DMS53 (cell line): ENCODE data around the gene PSMA1.
"Not testable (repeated sequence)": the region's sequence is repeated elsewhere in the genome, so short reads cannot be mapped to it uniquely, and the experiment has no call there.

Experiments used
- DNase-seq: peaks from one replicate; lab custom pipeline; 2025; lab: John Stamatoyannopoulos, UW

The PSMA1 gene

GRCh38 chr11:14519917-14520746 lies at the start of gene PSMA1:
TSS of gene PSMA1 (minus strand) at chr11:14520386. CDS start at chr11:14520299, 87 bp downstream.
- DNase-seq, result peak; percentile 98

DNA sequence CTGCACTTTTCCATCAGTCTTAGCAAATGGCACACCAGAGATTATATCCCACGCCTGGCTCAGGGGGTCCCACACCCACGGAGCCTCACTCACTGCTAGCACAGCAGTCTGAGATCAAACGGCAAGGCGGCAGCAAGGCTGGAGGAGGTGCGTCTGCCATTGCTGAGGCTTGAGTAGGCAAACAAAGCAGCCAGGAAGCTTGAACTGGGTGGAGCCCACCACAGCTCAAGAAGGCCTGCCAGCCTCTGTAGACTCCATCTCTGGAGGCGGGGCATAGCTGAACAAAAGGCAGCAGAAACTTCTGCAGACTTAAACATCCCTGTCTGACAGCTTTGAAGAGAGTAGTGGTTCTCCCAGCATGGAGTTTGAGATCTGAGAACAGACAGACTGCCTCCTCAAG lies 49.3 kb upstream of the PSMA1 start:
- DNase-seq, result not testable (repeated sequence)

DNA sequence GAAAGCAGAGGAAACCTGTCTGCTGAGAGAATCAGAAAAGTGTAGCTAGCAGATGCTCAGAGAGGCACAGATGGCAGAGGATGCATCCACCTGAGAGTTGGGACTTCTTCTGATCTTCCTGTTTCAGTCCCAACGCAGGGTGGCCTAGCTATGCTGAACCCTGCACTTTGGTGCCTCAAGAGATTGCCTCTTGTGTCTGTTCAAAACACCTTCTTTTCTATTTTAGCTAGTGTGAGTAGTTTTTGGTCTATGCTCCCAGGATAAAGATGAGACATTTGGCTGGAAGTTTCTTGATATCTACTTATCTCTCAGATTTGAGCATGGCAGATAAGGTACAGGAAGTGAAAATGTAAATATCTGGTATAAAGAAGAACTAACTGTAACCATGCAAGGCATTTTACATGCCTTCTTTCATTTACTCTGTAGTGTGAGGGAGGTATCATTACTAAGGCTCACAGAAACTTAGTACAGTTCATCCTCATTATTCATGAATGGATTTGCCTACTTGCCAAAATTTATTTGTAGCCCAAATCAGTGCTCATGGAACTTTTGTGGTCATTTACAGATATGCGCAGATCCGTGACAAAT lies 47.0 kb upstream of the PSMA1 start:
- no peak for DNase-seq

DNA sequence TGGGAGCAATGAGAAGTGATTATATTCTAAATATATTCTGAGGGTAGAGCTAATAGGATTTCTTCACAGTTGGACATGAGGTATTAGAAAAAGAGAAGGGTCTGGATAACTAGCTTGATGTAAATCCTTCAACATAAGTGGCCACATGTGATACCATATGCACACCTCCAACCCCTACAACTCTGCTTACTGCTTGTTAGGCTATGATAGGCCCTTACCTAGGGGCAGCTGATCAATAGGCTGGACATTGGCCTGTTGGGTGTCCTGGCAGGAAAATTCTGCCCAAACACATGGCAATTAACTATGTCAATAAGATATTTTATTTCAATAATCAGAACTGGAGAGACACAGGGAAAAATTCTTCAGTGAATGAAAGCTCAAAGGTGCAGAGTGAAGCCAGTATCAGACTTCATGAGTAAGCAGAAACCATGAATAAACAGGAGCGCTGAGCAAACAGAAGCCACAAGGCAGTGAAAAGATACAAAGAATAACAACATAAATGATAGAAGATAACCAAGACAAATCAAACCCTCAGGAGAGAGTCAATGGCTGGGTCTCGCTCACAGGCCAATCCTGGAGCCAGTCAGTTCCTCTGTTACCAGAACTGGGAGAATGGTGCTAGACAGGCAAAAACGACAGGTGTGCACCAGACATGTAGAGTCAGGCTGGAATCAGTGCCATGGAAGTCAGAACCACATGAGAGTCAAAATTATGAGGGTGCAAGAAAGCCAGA lies 46.3 kb upstream of the PSMA1 start:
- DNase-seq, result peak; percentile 44

DNA sequence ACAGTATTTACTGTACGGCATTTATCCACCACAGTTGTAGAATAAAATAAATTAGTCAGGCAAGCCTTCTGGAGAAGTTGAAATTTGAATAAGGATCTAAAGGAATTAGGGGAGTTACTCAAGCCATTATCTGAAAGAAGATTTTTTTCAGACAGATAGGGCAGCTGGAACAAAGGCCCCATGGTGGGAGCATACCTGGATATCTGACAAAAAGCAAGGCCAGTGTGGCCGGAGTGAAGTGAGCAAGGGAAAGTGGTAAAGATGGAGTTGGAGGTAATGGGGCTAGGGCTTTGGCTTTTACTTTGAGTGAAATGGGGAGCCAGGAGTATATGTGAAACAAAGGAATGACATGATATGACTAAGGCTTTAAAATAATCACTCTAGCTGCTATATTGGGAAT lies 45.7 kb upstream of the PSMA1 start:
- DNase-seq, result no peak

- DNase-seq, result no peak
Observed at GRCh38 chr11:14555818-14556217, 35.6 kb upstream of the PSMA1 start.

GRCh38 chr11:14554959-14555358 lies 34.8 kb upstream of the PSMA1 start:
- no peak for DNase-seq

DNA sequence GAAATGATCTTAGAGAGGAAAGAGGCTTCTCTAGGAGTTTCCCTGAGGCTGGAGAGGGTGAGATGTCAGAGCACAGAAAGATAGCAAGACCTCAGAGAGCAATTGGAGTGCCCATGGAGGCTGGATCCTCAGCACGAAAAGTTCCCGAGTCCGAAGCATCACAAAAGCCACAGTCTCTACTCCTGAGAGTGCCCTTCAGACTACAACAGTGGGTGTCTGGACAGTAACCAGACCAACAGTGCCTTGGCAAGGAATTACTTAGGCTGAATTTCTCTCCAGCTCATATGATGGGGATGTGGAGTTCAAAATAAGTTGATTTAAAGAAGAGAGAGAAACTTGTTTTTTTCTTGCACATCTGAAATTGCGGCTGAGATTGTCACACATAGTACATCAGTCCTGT lies 31.9 kb upstream of the PSMA1 start:
- no peak for DNase-seq

- no peak for DNase-seq
Observed at GRCh38 chr11:14551380-14551779, 31.2 kb upstream of the PSMA1 start.

DNA sequence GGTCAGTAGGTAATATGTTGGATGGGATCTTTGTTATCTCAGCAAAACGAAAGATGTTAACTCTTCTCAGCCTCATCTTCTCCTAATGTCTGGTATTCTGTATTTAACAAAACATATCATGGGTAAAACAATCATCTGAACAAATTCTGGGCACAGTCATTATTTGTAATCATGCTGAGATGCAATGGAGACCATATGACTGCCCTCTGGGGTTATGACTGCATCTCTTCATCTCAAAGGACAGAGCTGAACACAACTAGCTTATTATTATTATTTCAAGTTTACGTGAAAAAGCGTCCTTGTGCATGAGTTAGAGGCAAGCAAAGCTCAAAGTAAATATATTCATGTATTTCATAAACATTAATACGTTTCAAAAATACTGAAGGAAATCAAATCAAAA lies 29.7 kb upstream of the PSMA1 start:
- DNase-seq, result no peak

DNA sequence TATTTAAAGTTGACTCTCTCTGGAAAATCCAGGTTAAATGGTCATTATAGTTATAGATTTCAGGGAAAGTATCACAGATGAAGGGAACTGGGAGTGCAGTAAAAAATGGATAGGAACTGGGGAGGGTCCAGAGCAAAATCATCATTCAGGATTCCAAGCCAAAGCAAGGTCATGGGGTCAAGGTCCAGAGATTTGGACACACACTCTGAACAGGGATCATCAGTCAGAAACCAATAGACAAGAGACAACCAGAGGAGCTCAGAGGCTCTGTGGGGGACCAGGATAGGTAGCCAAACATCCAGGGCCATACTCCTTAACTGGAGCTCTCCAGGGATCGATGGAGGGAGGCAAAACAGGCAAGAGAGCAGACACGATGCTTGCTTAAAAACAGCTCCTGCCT lies 27.3 kb upstream of the PSMA1 start:
- DNase-seq, result no peak

DNA sequence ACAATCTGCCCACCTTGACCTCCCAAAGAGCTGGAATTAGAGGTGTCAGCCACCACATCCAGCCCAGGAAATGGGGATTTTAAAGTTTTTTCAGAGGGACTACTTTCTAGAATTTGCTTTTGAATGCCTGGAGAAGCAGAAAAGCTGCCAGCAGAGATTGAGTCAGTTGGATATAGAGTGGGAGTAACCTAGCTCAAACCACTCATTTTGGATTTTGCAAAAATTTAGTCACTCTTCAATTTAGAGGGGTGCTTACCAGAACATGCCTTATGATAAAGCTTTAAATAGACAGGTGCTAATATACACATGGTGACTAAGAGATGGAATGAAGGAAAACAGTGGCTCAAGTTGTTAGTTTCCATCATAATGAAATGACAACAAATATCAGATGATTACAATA lies 26.5 kb upstream of the PSMA1 start:
- DNase-seq, result no peak

GRCh38 chr11:14544611-14545010 lies 24.4 kb upstream of the PSMA1 start:
- DNase-seq, result no peak

DNA sequence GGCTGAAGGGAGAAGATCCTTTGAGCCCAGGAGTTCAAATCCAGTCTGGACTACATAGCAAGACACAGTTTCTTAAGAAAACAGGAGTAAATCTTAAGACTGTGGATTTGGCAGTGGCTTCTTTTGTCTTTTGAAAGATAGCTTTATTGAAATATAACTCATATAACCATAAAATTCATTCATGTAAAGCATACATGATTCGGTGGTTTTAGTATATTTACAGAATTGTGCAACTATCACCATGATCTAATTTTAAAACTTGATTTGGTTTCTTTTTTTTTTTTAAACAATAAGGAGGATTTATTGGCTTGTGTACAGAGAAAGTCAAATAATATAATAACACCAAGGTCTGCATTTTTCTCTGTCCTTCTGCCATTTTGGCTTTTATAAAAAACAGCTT lies 23.1 kb upstream of the PSMA1 start:
- no peak for DNase-seq

DNA sequence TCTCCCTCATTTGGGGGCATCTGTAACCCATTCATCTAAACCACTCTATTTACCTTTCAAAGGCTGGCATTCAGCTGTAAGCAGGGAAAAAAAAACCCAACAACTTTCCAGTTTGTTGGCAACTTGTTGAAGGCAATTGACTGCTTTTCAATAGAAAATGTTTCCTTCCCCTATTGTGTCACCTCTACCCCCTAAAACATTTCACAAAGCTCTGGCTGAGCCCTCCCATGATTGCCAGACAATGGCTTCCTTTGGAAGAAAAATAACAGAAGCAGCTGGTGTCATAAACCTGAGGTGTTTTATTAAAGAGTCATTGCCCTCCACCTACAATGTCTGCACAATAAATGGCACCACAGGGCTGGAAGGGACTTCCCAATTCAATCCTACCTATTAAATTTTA lies 22.1 kb upstream of the PSMA1 start:
- DNase-seq, result no peak

GRCh38 chr11:14541192-14541947 lies 21.2 kb upstream of the PSMA1 start:
- DNase-seq, result no peak

- no peak for DNase-seq
Observed at GRCh38 chr11:14539982-14540421, 19.8 kb upstream of the PSMA1 start.

GRCh38 chr11:14538926-14539554 lies 18.9 kb upstream of the PSMA1 start:
- DNase-seq, result no peak

GRCh38 chr11:14538271-14538925 lies 18.2 kb upstream of the PSMA1 start:
- no peak for DNase-seq

- DNase-seq, result peak; percentile 77
Observed at GRCh38 chr11:14537134-14537599, 17.0 kb upstream of the PSMA1 start.

GRCh38 chr11:14535166-14535565 lies 15.0 kb upstream of the PSMA1 start:
- DNase-seq, result not testable (repeated sequence)
